G401 (cell line): Measurements from ENCODE around the gene TCERG1L. TPM values are rescaled to one million over a fixed set of nuclear protein-coding genes. Genes with fewer than 3 reads are reported as not detected.
"Not testable (repeated sequence)": the region's sequence is repeated elsewhere in the genome, so short reads cannot be mapped to it uniquely, and the experiment has no call there.

Experiments
- DNase-seq: peaks from one replicate; pipeline ENCODE4 v3.0.0-alpha.2; 2015; ENCODE audit warnings: low spot score
- in situ Hi-C: cut with HindIII; loops from 2 replicates; pipeline ENCODE4 v1.10.0; 2016; ENCODE audit warnings: low sequenced_read_pairs, mixed read lengths
- total RNA-seq: library from RNA; depleted of rRNA; stranded (reverse); fragments of >200 nt; shearing (Covaris generic); gene quantifications from 2 replicates; pipeline ENCODE4 v1.2.3, GENCODE V29; 2014; rRNA removed

Gene TCERG1L
- not detected in 2 replicates for total RNA-seq

DNA sequence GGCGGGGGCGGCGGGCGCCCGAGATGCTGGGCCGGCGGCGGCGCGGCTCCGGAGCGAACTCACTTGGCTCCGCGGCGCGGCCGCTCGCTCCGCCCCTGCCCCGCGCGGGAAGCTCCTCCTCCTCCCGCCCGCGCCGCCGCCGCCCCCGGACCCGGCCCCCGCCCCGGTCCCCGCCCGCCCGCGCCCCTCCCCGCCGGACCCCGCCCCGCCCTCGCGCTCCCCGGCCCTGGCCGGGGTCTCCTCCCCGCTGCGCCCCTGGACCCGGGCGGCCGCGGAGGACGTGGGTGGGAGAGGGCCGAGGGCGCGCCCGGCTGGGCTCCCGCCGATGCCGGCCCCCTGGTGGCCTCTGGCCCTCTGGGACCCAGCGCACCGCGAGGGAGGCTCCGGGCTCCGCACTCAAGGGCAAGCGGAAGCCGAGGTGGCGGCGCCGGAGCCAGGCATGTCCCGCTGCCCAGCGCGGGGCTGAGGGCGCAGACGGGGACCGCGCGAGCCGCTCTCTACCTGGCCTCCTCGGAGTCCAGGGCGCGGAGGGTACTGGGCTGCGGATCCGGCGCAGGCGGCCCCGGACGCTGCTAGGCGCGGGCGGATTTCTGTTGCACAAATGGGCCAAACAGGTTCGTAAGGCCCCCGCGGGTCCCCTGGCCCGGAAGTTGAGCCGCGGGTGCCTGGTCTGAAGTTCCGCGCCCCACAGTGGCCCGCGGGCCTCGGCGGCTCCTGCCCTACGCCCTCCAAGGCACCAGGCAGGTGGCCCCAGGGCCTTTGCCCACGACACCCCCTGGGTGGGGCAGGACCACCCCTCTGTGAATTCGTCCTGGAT, at the start of gene TCERG1L:
TCERG1L (minus strand) TSS at position 61 of the 817 bp plus-strand sequence. CDS start 86 bp downstream, outside the sequence.
- in situ Hi-C loops = no loop called here
- no peak for DNase-seq

GRCh38 chr10:131358741-131359442, 47.4 kb upstream of the TCERG1L start:
- DNase-seq = peak; percentile 1
- in situ Hi-C loops = no loop called here

DNA sequence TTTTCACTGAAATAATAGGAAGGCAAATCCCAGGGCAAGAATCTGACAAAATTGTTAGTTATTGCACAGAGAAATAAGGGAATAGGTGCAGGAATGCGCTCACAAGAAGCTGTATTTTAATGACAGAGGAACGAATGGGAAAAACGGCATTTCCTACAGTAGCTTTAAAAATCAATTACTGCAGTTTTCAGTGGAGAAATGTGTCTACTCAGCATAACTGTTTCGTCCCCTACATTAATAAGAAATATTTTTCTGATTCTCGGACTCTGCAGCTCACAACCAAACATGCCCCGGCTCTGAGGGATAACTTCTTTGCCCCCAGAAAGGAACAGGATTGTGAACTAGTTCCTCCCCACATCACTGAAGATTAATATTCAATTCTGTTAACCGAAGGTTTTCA, 44.9 kb upstream of the TCERG1L start:
- no peak for DNase-seq
- in situ Hi-C loops = no loop called here

GRCh38 chr10:131355881-131356280, 44.4 kb upstream of the TCERG1L start:
- in situ Hi-C loops = no loop called here
- DNase-seq = no peak

- in situ Hi-C loops = no loop called here
- no peak for DNase-seq
Observed at GRCh38 chr10:131355056-131355455, 43.5 kb upstream of the TCERG1L start.

DNA sequence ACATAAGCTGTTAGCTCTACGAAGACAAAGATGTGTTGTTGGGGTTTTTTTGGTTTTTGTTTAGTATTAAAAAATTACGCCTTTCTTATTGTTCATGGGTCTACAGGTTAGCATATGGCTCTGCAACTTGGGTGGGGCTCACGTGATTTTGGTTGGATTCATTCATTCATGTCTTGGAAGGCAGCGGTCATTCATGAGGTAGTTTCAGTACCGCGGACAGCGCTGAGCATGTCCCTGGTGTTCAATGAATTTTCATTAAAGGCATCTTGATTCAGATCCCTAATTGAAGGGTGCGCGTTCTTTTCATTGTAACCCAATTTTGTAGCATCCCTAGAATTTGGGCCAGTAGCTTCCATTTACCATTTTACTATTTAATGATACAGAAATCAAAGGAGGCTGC, 42.9 kb upstream of the TCERG1L start:
- no peak for DNase-seq
- in situ Hi-C loops = no loop called here

DNA sequence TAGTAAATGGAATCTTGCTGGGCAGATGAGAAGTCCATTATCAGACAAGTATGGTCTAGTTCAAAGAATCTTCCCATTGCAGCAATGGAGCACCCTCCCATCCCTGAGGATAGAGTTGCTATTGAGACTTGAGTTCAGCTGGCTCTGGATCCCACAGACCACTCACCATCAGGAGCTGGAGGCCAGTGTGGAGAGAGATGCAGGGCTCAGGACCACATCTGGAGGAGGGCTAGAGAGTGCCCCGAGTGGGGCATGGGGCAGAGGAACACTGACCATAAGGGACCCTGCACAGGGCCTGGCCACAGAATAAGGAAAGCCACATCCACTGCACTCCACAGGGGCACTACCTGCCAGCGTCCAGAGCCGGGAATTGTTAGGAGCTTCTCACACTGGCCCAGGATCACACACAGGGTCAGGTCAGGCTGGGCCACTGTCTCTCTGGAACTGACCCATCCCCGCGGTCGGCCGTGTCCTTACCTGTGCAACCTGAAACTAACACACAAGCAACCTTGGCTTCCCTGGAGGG, 41.3 kb upstream of the TCERG1L start:
- in situ Hi-C loops = no loop called here
- no peak for DNase-seq

- no peak for DNase-seq
- in situ Hi-C loops = no loop called here
Observed at GRCh38 chr10:131350660-131351059, 39.1 kb upstream of the TCERG1L start.

- DNase-seq = no peak
- in situ Hi-C loops = no loop called here
Observed at GRCh38 chr10:131350245-131350644, 38.7 kb upstream of the TCERG1L start.

GRCh38 chr10:131346456-131346855, 34.9 kb upstream of the TCERG1L start:
- in situ Hi-C loops = no loop called here
- DNase-seq = peak; percentile 50

DNA sequence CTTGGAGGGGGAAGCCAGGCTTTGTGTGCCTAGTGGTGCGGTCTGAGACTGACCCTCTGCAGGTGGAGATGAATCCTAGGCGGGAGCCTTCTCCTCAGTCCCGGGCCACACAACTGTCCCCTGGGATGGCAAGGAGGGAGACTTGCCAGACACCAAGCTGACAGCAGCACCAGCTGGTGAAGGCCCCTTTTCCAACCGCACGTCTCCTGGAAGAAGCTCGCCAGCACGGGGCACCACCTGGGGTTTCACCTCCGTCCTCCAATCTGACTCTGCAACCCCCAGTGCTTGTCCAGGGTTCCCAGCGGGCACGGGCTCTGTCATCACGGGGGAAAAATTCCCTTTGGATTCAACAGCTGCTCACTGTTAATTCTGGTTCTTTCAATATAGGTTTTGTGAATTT, 34.2 kb upstream of the TCERG1L start:
- in situ Hi-C loops = no loop called here
- no peak for DNase-seq

- in situ Hi-C loops = no loop called here
- no peak for DNase-seq
Observed at GRCh38 chr10:131344747-131345146, 33.2 kb upstream of the TCERG1L start.

- in situ Hi-C loops = no loop called here
Observed at GRCh38 chr10:131337741-131338140, 26.2 kb upstream of the TCERG1L start.

DNA sequence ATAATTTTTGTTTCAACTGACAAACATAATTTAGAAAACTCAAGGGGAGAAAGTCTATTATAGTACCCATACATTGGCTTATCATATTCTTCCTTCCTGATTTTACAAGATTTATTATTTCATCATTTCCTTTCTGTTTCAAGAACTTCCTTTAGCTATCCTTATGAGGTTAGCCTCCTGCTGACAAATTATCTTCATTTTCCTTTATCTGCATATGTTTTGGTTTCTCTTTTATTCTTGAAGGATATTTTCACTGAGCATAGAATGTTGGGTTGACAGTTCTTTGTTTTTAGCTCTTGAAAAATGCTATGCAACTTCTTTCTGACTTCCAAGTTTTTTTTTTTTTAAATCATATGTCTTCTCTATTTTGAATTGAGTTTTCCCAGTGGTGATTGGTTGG, 21.3 kb upstream of the TCERG1L start:
- in situ Hi-C loops = no loop called here
- DNase-seq = no peak

More at GRCh38 chr10:131337741-131338140, 26.2 kb upstream of the TCERG1L start:
- no peak for DNase-seq

DNA sequence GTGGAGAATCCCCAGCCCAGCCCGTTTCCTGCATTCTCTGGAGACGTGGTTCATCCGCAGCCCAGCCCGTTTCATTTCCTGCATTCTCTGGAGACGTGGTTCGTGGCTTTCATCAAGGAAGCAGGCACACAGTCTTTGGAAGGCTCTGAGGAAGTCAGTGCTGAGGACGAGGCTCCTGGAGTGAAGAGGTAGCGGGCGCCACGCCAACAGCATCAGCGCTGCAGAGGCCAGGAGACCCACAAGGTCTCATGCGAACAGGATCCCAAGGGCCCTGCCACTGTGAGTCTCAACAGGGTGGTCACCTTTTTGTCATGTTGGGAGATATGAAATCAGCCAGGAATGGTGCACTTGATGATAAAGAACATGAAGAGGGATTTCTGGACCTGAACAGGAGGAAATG, 12.4 kb upstream of the TCERG1L start:
- no peak for DNase-seq
- in situ Hi-C loops = no loop called here

GRCh38 chr10:131323025-131323424, 11.5 kb upstream of the TCERG1L start:
- DNase-seq = no peak
- in situ Hi-C loops = no loop called here

DNA sequence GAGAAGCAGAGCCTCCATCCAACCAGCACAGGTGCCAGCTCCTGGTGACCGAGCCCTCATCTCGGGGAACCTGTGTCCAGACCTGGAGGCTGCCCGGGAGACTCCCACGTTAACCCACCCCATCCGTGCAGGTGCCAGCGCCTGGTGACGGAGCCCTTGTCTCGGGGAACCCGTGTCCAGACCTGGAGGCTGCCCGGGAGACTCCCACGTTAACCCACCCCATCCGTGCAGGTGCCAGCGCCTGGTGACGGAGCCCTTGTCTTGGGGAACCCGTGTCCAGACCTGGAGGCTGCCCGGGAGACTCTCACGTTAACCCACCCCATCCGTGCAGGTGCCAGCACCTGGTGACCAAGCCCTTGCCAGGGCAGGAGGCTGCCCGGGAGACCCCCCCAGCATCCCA, 11.1 kb upstream of the TCERG1L start:
- in situ Hi-C loops, DNase-seq: not testable (repeated sequence)

DNA sequence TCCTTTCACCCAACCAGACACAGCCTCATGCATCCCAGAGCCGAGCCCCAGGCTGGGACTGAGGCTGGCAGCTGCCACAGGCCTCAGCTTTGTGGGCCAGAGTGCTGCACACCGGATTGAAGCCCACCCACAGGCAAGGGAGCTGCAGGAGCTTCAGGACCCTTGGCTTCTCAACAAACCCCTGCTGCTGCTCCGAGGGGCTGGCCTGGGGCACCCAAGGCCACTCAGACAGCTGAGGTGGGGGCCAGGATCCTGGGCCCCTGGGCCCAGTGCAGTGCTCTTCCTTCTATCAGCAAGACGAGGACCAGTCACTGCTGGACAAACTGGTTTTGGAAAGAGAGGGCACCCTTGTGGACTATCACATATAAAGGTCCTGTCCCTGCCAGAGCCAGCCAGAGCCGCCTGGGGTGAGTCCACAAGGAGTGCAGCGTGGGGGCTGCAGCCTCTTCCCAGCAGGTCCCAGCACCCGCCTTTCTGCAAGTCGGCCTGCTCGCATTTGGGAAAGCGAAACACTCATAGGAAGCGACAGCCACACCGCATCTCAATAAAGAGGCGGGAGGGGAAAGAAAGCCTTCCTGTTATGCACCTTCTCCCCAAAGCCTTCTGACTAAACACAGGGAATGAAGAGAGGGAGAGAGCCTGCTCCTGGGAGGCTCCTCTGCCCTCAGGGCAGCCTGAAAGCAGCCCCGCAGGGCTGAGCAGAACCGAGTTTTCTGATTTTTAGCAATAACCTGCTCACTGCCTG, 9.5 kb upstream of the TCERG1L start:
- no peak for DNase-seq
- in situ Hi-C loops = no loop called here

GRCh38 chr10:131318814-131319213, 7.3 kb upstream of the TCERG1L start:
- no peak for DNase-seq
- in situ Hi-C loops = no loop called here

- no peak for DNase-seq
- in situ Hi-C loops = no loop called here
Observed at GRCh38 chr10:131318291-131318690, 6.8 kb upstream of the TCERG1L start.
